ENCODE data around the gene CCR1.

- TF ChIP-seq RCOR1 (IDR thresholded peaks at IDR 0.05; ENCODE audit: low read length) (no peak), CTCF (IDR thresholded peaks at IDR 0.05) (no peak), FOXM1 (IDR thresholded peaks at IDR 0.05; ENCODE audit: low read depth) (no peak), RAD21 (IDR thresholded peaks at IDR 0.05; ENCODE audit: low read length) (no peak), SMC3 (IDR thresholded peaks at IDR 0.05; ENCODE audit: low read depth, low read length) (no peak), FOXJ3 (CRISPR knock-in tag; IDR thresholded peaks at IDR 0.05) (no peak), POLR2AphosphoS5 (IDR thresholded peaks at IDR 0.05; ENCODE audit: low read depth, low read length) (no peak), ELF1 (IDR thresholded peaks at IDR 0.05) (no peak), YY1 (IDR thresholded peaks at IDR 0.05; ENCODE audit: low read depth) (no peak), USF2 (IDR thresholded peaks at IDR 0.05; ENCODE audit: borderline replicate concordance, low read depth, low read length) (no peak), CHD2 (IDR thresholded peaks at IDR 0.05; ENCODE audit: low read length, partially characterized antibody) (no peak), ZBTB33 (IDR thresholded peaks at IDR 0.05; ENCODE audit: borderline replicate concordance, low read depth) (no peak), USF1 (IDR thresholded peaks at IDR 0.05; ENCODE audit: borderline replicate concordance, low read depth) (no peak), REST (IDR thresholded peaks at IDR 0.05; ENCODE audit: low read depth, low read length) (no peak)
These were observed 13.1 kb downstream of the CCR1 start for GRCh38 chr3:46194868-46195553.

Measured in SK-N-SH (cell line).